Right ventricle myocardium superior (tissue), 1 donor: ENCODE results near the gene C22orf39. TPM values are rescaled to one million over a fixed set of nuclear protein-coding genes. Genes with fewer than 3 reads are reported as not detected.
"Not testable (repeated sequence)": the region's sequence is repeated elsewhere in the genome, so short reads cannot be mapped to it uniquely, and the experiment has no call there.

Source experiments
- ATAC-seq: fragments of 200-7000 bp; cut with Tn5 transposase; one replicate; pipeline ENCODE4 v1.9.1; 2020; ENCODE audit warnings: mild to moderate bottlenecking; ENCODE audit not compliant: poor library complexity
- DNase-seq: peaks from one replicate; pipeline ENCODE4 v3.0.0-alpha.2; 2020
- intact Hi-C: fragments of 100-400 bp; cut with DNase I; formaldehyde crosslinking; loops from one replicate; pipeline ENCODE4 v1.11.2; 2022
- total RNA-seq: library from RNA; stranded (reverse); fragmentation: NEBNext Ultra II Directional; extraction: Animal tissue kit (Norgen Biotek cat#: 25700); gene quantifications from one replicate; pipeline ENCODE4 v1.2.1, GENCODE V29; 2021
- donor health status: DM: no; HTN: yes; CAD: no; lungs with severe emphysema.

C22orf39 gene
- total RNA-seq, 1 donor from 2014 or later = 65.7 TPM

DNA sequence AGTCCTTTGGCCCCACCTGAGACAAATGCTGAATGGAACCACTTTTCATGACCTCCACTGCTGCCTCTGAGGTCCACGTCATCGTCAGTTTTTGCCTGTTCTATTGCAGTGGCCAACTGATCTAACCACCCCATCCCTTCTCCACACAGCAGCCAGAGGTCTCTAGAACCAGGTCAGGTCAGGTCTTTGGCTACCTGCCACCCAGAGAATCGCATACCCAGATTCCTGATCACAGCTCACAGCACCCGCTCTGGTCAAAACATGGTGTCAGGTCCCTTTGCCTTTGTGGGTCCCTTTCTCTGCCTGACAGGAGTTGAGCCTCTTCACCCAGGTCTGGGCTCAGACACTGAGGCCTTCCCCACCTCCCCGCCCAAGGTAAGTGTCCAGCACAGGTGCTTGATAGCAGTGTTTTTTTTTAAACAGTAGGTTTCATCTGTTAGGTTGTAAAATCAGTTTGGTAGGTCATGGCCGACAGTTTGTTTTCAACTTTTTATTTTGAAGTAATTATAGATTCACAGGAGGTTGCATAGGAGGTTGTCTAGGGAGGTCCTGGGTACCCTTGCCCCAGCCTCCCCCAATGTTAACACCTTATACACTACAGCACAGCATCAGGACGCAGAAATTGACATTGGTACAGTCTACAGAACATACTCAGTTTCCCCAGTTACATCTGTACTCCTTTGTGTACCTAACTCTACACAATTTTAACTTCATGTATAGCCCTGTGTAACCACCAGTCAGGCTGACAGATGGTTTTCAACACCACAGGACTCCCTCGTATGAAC lies 6.9 kb downstream of the C22orf39 start:
- ATAC-seq (peak; percentile 45), DNase-seq (no peak)
- intact Hi-C loops = no loop called here

DNA sequence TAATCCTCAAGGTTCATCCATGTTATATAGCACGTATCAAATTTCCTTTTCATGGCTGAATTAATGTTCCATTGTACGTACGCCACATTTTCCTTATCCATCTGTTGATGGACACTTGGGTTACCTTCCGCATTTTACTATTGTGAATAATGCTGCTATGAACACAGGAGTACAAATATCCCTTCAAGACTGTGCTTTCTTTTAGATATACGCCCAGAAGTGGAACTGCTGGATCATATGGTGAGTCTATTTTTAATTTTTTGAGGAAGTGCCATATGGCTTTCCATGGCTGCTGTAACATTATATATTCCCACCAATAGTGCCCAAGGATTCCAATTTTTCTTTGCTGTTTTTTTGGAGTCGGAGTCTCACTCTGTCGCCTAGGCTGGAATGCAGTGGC lies 9.2 kb downstream of the C22orf39 start:
- no peak for ATAC-seq
- intact Hi-C loops = no loop called here
- no peak for DNase-seq

DNA sequence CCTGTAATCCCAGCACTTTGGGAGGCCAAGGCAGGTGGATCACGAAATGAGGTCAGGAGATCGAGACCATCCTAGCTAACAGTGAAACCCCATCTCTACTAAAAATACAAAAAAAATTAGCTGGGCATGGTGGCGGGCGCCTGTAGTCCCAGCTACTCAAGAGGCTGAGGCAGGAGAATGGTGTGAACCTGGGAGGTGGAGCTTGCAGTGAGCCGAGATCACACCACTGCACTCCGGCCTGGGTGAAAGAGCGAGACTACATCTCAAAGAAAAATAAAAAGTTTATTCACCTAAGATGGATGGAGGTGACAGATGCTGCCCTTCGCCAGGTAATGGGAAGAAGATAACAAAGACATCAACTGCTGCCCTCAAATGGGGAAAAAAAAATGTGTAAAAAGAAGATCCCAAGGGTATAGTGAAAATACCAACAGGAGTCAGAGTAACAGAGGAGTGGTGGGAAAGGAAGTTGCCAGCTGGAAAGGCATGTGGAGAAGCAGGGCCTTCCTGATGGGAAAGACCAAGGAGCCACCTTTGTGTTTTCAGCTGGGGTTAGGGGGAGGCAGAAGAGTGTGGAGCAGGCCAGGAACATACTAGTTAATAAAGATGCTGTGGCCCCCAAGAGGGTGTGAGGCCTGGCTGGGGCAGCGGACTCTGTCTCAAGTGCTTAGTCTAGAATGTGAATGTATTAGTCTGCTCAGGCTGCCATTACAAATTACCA lies 10.9 kb downstream of the C22orf39 start:
- ATAC-seq, intact Hi-C loops, DNase-seq: not testable (repeated sequence)

DNA sequence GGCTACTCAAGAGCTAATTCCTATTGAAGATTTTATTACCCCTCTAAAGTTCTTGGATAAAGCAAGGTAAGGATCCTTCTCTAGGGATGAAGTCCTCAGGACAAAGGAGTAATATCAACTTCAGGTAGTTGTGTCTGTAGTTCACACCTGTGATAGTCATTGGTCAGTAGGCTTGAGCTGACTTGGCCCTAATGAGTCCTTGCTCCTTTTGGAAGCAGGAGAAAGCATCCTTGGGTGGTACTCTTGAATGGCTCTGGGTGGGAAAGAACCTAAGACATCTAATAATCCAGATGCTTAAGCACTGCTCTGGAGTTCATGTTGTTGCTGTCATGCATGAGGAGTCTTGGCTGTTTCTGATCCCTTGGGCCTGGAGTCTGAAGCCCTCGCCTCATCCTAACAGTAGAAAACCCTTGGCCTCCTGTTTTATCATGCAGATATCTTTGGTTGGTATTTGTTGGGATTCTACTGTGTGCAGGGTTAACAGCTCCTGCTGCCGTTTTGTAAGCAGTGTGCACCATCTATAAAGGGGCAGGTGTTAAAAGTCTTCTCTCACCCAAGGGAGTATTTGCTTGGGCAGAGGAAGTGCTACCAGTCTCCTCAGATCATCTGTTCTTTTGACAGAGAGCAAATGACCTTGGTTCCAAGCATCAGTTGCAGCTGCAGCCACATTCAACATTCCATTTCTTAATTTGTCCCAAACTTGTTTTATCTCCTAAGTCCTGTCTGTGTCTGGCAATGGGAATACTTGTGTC lies 12.5 kb downstream of the C22orf39 start:
- DNase-seq (no peak), ATAC-seq (no peak)
- intact Hi-C loops = no loop called here

DNA sequence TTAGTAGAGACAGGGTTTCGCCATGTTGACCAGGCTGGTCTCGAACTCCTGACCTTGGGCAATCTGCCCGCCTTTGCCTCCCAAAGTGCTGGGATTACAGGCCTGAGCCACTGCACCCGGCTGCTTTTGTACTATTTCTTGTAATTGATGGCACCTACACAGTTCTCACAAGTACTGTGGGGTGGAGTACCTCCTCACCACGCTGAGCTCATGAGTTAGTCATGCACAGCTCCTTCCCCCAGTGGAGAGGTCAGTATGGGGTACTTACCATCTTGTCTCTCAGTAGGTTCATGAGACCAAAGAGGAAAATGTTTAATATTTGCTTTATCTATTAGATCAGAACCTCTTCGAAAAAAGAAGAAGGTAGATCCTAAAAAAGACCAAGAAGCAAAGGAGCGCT lies 13.1 kb downstream of the C22orf39 start:
- no peak for ATAC-seq
- intact Hi-C loops = no loop called here
- DNase-seq = no peak

DNA sequence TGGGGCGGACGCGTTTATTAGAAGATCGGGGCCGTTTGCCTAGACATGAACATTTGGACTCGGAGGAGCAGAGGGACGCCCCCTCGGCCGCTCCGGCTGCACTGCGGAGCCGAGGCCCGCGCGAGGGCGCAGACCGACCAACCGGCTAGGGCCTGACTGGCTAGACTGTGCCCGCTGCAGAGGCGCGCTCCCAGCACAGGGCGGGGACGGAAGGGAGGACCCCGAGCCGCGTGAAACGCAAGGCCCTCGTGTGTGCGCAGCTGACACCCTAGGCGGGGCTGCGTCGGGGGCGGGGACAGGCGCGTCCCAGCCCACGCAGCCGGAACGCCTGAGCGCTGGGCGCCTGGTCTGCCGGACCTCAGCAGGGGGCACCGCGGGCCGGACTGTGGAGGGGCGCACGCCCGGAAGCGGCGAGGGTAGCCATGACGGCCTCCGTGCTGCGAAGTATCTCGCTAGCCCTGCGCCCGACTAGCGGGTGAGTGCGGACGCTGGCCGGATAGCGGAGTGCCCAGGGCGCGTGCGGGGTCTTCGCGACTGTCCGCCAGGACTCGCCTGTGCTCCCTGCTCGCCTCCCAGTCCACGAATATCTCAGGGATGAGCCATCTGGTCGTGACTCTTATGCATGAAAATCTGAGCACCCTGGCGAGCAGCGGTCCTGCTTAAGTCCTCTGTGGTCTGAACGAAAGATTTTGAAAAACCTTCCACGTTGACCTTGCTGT lies 15.2 kb downstream of the C22orf39 start, which contains the start of gene MRPL40:
MRPL40 (plus strand) TSS at position 413 of the 719 bp plus-strand sequence; CDS start at position 423, 10 bp downstream.
- ATAC-seq (peak; percentile 97), DNase-seq (peak; percentile 96)
- intact Hi-C loops = no loop called here

DNA sequence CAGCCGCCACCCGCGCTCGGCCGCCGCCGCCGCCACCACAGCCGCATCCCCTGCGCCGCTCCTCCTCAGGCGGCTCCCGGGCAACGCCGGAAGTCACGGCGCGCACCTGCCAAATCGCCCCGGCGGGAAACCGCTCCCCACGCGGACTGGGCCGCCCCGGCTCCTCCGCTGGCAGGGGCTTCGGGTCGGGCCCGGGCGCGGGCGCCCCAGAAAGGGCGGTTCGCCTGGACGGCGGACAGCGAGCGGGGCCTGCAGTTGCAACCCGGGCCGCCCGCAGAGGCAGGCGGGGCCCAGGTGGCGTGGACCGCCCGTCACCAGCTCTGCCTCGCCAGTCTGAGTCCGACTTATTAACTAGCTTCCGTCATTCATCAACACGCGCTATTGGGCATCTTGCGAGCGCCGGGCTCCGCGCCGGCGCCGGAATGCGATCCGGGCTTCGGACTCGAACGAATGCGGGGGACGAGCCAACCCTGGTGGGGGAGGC lies 15.8 kb downstream of the C22orf39 start, which contains the start of gene HIRA:
HIRA (minus strand) TSS at position 85 of the 484 bp plus-strand sequence. CDS start 257 bp downstream, outside the sequence.
- ATAC-seq = peak; percentile 86
- peak; percentile 88 for DNase-seq
- intact Hi-C loops = no loop called here

DNA sequence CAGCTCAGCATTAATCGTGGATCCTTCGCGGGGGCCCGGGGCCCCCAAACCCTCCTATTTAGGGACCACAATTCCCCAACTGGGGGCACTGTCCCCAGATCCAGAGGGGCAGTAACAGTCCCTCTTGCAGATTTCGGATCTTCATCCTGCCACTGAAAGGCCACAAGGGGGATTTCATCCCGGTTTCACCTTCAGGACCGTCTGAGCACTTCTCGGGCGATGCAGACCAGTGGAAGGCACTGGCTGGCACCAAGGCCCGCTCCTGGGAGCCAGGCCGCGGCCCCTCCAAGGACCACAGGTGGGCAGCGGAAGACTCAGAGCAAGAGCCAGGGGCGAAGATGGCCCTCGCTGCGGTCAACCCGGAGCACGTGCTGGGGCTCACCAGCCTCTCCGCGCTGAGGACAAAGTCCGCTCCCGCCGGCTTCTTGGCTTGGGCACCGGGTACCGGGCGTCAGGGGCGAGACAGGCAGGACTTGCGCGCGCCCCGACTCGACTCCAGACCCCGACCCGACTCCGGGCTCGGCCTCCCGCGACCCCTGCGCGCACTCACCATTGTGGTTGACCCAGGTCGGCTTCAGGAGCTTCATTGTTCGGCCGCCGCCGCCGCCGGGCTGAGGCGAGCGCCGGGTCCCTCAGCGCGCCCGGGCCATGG lies 16.5 kb downstream of the C22orf39 start:
- intact Hi-C loops = no loop called here
- no peak for ATAC-seq
- peak; percentile 51 for DNase-seq

DNA sequence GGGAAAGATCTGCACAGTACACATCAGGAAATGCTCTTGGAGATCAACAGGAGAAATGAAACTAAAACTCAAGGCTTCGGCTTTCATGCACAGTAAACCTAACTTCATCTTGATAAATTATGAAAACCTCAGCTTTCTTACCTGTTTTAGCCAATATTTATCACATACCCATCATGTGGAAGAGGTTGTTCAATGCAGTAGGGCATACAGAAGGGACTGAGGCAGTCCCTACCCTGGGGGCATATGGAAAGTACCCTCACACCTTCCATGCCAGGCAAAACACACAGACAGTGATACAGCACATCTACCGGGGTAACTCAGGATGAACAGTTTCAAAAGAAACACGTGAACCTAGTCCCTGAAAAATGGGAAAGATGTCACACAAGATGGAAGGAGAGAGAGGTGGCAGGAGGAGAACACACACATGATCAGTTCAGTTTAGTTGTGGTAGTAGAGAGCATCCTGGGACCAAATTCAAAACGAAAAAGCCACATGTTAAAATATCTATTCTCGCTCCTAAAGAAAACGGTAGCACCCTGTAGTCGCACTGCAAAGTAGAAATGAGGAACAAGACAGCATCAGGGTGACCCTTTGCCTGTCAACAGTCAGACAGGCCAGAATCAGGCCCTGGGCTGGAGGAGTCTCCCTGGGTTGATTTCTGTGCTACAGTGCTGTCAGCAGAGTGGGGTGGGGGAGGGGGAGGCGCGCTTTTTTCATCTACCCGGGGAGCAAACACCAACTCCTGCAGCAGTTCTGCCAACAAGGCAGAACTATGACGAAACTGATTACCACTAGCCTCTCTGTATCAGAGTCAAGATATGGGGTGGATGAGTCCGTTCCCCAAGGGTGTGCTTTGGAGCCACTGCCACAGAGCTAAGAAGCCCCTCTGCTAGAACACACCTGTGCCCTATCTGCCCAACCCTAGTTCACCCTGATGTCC lies 17.3 kb downstream of the C22orf39 start:
- DNase-seq (peak; percentile 46), ATAC-seq (no peak)
- intact Hi-C loops = no loop called here

DNA sequence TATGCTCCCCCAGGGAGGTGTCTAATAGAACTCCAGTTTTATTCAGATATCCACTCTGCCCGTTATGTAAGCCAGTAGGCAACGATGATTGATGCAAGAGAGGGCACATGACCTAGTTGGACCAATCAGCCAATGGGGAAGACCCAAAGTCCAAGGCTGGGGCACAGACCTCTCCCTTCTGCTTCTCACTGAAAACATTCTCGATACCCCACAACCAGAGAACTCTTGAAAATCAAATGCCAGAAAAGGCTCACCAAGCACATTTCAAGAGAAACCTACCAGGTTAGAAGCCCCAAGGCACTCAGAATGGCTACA lies 23.4 kb downstream of the C22orf39 start:
- no peak for DNase-seq
- intact Hi-C loops = no loop called here
- no peak for ATAC-seq

DNA sequence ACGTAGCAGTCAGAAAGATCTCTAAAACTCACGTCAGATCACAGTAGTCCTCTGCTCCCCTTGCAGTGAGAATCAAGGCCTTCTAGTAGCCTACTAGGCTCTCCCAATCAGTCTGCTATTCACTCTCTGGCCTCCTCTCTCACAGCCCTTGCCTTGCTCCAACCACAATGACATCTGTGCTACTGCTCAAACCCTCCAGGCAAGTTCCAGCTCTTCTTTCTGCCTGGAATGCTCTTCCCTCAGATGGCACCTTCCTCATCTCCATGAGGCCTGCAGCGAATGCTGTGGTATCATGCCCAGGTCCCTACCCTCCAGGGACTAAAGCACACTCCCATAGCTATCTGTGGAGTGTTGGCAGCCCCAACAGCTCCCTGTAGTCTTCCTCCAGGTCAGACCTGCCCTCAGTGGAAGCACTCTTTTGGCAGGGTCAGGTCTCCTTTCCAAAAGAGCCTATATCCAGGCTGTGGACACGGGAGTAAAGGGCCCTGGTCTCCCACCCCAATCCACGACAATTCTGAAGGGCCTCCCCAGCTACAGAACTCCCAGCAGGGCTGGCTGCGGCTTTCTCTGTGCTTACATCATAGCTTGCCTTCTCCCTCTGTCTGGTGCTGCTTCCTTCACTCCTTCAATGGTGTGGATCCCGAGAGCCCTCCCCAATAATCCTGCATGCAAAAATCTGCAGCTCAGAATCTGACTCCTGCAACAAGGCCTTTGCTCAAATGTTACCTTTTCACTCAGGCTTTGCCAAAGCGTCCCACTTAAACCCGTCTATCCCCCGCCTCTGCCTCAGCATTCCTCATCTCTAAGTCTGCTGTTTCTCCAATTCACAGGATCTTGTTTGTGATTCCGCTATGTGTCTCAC lies 24.8 kb downstream of the C22orf39 start:
- DNase-seq (no peak), ATAC-seq (no peak)
- intact Hi-C loops = no loop called here

DNA sequence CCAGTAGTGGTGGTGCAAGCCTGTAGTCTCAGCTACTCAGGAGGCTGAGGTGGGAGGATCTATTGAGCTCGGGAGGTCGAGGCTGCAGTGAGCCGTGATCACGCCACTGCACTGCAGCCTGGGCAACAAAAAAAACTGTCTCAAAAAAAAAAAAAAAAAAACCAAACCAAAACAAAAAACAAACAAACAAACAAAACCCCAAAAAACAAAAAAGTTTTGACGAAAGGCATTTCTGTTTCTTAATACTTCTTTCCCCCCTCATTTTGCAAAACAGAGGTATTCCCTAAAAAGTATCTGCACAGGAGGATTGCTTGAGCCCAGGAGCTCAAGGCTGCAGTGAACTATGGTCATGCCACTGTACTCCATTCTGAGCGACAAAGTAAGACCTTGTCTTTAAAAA lies 27.2 kb downstream of the C22orf39 start:
- DNase-seq = no peak
- intact Hi-C loops = no loop called here
- ATAC-seq = no peak

DNA sequence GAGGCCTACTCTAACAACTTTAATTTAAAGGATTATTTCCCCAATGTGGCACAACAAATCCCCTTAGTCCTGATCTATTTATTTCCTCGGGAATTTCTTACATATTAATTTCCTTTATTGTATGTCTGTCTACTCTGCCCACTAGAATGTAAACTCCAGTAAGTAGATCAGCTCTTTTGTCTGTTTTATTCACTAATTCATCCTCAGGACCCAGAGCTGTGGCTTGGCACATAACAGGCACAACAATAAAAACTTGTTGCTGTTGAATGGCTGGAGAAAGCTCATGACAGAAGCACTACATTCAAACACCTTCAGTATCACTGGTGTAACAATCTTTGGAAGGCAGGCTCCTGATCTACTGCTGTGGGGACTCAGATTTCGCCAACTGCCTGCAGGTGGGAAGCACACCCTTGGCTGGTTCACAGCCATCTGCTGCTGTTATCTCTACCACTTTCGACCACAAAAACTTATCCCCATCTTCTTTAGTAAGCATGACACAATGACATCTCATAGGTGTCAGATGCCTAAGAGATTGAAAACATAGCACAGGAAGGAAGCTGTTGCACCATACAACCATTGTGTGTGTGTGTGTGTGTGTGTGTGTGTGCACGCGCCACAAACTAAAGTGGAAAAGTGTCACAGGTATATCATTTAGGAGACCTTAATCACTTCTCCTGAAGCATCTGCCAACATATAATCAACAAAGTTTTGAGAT lies 27.9 kb downstream of the C22orf39 start:
- peak; percentile 43 for ATAC-seq
- intact Hi-C loops = no loop called here

DNA sequence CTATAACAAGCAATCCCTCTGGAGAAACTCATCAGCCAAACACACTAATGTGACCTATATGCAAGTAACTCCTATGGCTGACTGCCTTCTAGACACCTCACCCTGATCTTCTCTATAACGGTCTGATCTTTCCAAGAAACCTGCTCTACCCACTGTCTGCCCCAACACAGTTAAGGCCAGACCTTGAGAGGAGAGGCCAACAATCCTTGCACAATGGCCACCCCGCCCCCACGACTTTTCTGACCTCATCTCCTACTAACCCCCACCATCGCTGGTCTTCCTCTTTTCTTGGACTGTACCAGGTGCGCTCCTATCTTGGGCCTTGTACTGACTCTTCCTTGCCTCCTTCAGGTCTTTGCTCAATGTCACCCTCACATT lies 28.4 kb downstream of the C22orf39 start:
- ATAC-seq = no peak
- intact Hi-C loops = no loop called here

More for the DNA sequence above, 27.9 kb downstream of the C22orf39 start:
- DNase-seq = no peak

DNA sequence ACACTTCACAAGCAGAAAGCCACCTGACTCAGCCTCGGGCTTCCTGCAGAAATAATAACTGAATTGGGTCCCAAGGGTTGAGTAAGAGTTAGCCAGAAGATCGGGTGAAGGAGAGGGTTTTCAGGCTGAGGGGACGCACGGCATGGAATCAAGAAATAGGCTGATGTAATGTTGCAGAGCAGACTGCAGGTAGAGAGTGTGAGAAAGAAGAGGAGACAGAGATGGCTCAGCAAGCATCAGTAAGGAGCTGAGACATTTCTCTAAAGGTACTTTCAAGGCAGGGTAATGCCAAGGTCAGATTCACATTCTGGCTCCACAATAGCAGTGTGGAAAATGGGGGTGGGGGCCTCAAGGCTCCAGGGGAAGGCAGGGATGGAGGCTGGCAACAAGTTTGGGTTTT lies 34.6 kb downstream of the C22orf39 start:
- no peak for DNase-seq
- no peak for ATAC-seq
- intact Hi-C loops = no loop called here

More for the DNA sequence above, 28.4 kb downstream of the C22orf39 start:
- peak; percentile 51 for DNase-seq

DNA sequence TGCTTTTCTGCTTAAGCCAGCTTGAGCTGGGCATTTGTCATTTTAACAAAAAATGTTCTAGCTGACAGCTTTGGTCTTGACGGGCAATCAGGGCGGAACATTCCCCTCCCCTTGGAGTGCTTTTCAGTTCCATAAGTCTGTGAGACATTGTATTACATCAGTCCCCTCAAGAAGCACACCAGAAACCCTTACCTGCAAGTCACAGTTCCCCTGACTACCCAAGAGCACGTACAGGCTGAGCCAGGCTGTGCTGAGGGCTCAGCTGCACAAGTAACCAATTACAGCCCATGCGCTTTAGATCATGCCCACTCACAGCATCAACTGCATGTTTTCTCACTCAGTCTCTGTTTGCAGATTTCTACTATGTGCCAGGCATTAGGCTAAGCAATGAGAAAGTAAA lies 35.0 kb downstream of the C22orf39 start:
- ATAC-seq = no peak
- intact Hi-C loops = no loop called here

More for the DNA sequence above, 35.0 kb downstream of the C22orf39 start:
- no peak for DNase-seq
